GM12864 (cell line): ENCODE results near the gene CFAP97D2.
"Not testable (repeated sequence)": the region's sequence is repeated elsewhere in the genome, so short reads cannot be mapped to it uniquely, and the experiment has no call there.

Source experiments
- DNase-seq: peaks from one replicate; pipeline ENCODE4 v3.0.0-alpha.2; 2011; ENCODE audit warnings: low read depth
- H3K4me3 ChIP-seq: 2 replicates; pipeline ENCODE4 v1.5.1; 2011; ENCODE audit warnings: mild to moderate bottlenecking, low read depth, low read length, control low read depth
- TF ChIP-seq, protein P1 (sequence below): IDR thresholded peaks from 2 replicates; pipeline ENCODE4 v1.5.1; 2011; ENCODE audit warnings: low read depth, mild to moderate bottlenecking, moderate library complexity, low read length, control low read depth, inconsistent platforms; ENCODE audit errors: missing control alignments

Gene CFAP97D2

DNA sequence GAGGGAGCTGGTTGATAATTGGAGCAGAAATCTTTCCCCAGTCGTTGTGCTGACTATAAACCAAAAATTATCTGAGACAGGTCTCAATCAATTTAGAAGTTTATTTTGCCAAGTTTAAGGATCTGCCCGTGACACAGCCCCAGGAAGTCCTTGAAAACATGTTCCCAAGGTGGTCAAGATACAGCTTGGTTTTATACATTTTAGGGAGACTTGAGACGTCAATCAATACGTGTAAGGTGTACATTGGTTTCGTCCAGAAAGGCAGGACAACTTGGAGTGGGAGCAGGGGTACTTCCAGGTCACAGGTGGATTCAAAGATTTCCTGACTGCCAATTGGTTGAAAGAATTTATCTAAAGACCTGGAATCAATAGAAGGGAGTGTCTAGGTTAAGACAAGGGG is 17.6 kb downstream of the CFAP97D2 start:
- H3K4me3 ChIP-seq: no peak overlapping the region
- no peak for DNase-seq
- TF ChIP-seq, protein P1, sequence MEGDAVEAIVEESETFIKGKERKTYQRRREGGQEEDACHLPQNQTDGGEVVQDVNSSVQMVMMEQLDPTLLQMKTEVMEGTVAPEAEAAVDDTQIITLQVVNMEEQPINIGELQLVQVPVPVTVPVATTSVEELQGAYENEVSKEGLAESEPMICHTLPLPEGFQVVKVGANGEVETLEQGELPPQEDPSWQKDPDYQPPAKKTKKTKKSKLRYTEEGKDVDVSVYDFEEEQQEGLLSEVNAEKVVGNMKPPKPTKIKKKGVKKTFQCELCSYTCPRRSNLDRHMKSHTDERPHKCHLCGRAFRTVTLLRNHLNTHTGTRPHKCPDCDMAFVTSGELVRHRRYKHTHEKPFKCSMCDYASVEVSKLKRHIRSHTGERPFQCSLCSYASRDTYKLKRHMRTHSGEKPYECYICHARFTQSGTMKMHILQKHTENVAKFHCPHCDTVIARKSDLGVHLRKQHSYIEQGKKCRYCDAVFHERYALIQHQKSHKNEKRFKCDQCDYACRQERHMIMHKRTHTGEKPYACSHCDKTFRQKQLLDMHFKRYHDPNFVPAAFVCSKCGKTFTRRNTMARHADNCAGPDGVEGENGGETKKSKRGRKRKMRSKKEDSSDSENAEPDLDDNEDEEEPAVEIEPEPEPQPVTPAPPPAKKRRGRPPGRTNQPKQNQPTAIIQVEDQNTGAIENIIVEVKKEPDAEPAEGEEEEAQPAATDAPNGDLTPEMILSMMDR: no peak

DNA sequence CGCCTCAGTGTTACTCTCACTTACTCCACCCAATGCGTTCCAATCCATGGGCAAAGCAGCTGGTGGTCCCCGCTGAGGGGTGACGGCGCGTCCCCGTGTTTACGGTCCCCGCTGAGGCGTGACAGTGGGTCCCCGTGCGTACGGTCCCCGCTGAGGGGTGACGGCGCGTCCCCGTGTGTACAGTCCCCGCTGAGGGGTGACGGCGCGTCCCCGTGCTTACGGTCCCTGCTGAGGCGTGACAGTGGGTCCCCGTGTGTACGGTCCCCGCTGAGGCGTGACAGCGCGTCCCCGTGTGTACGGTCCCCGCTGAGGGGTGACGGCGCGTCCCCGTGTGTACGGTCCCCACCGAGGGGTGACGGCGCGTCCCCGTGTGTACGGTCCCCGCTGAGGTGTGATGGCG is 19.5 kb downstream of the CFAP97D2 start:
- no peak overlapping the region for H3K4me3 ChIP-seq
- no peak for DNase-seq
- TF ChIP-seq, protein P1: no peak

DNA sequence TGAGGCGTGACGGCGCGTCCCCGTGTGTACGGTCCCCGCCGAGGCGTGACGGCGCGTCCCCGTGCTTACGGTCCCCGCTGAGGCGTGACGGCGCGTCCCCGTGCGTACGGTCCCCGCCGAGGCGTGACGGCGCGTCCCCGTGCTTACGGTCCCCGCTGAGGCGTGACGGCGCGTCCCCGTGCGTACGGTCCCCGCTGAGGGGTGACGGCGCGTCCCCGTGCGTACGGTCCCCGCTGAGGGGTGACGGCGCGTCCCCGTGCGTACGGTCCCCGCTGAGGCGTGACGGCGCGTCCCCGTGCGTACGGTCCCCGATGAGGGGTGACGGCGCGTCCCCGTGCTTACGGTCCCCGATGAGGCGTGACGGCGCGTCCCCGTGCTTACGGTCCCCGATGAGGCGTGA is 20.5 kb downstream of the CFAP97D2 start:
- not testable (repeated sequence) for DNase-seq, H3K4me3 ChIP-seq

DNA sequence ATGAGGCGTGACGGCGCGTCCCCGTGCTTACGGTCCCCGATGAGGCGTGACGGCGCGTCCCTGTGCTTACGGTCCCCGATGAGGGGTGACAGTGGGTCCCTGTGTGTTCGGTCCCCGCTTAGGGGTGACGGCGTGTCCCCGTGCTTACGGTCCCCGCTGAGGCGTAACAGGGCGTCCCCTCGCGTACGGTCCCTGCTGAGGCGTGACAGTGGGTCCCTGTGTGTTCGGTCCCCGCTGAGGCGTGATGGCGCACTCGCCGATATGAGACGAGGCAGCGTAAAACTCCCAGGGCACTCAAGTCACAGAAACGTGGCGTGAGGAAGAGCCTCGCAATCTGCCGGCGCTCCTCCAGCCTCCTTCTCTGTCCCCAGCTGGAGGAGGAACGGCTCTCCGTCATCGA is 20.9 kb downstream of the CFAP97D2 start:
- DNase-seq: no peak
- H3K4me3 ChIP-seq: no peak overlapping the region
- TF ChIP-seq, protein P1: no peak

DNA sequence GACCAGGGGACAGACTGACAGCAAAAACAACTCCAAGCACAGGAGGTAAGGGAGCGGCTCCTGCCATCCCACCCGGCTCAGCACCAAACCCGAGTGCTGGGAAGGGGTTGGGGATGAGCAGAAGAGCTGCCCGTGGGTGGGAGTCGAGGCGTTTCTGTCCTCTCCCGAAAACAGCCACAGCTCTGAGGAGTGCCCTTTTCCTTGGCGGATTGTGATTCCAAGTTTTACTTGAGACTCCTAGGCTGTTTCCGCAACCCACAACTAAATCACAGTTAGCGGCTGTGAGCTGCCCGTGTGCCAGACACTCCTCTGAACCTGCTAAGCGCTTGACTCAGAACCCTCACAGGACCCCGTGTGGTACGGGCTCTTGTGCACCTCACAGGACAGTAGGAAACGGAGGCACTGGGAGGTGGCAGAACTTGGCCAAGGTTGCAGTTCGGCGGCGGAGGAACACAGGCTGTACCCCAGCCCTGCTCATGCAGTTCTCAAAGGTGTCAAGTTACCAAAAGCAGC is 21.4 kb downstream of the CFAP97D2 start:
- TF ChIP-seq, protein P1: no peak
- no peak for DNase-seq
- no peak overlapping the region for H3K4me3 ChIP-seq

DNA sequence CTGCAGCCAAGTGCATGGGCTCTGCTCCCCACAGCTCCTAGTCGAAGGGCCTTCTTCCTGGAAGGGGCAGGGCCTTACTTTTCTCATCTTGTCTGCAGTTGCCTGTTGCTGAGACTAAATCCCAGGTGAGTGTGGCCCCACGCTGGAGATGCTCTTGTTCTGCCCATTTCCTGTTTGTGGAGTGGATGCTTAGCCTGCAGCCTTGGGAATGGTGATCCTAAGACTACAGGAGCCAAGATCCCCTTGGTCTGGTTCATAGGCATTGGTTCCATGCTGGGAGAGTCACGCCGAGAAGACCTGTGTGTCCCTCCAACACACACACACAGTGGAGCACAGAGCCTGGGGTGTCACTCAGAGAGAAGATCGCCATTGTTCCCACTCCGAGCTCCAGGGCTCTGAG is 23.5 kb downstream of the CFAP97D2 start:
- H3K4me3 ChIP-seq: no peak overlapping the region
- no peak for DNase-seq
- TF ChIP-seq, protein P1: no peak

DNA sequence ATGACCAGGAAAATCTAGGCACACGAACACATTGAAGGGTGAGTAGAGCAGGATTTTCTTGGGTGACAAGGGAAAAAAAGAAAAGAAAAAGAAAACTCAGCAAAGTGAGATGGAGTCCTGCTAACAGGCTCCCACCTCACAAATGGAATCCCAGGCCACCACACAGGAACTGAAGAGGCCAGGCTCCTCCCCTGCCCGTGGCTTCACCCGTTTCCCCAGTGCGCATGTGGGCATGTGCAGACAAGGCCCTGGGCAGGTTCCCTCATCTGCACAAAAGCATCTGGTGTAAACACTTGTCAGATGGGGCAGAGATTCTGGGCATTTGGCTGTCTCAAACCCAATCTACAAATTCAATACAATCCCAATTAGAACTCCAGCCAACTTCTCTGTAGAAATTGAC is 24.5 kb downstream of the CFAP97D2 start:
- no peak overlapping the region for H3K4me3 ChIP-seq
- DNase-seq: no peak
- TF ChIP-seq, protein P1: no peak
